Activated CD4-positive, alpha-beta T cell treated with anti-CD3 and anti-CD28 coated beads, Interleukin-2, amount 10 ng/mL, durations not matched to agents 24 days and 14 days (primary cell): ENCODE measurements around the gene FRMPD3. TPM values are rescaled to one million over a fixed set of nuclear protein-coding genes. Genes with fewer than 3 reads are reported as not detected.

ENCODE experiments used
- total RNA-seq: library from RNA; stranded (reverse); gene quantifications from 2 replicates; pipeline ENCODE4 v1.2.3, GENCODE V29; 2022

Gene FRMPD3
- total RNA-seq, 1 donor from 2014 or later: not detected

Other genes with a start within 250 kb of the FRMPD3 start
- 1.1 and 1.2 TPM in 2 replicates for gene NUP62CL, start 243.2 kb upstream of the FRMPD3 start, total RNA-seq
- gene DNAAF6, start 243.0 kb upstream of the FRMPD3 start, total RNA-seq: not detected in 2 replicates
- 112 and 115 TPM in 2 replicates for gene PRPS1, start 178.9 kb downstream of the FRMPD3 start, total RNA-seq